HG03196 (cell line): ENCODE measurements around the gene CELF1.

ENCODE experiments used
- ATAC-seq: cut with Tn5 transposase; IDR thresholded peaks from one replicate; pipeline ENCODE4 v1.9.1; 2021; ENCODE audit not compliant: unreplicated experiment

CELF1 gene

DNA sequence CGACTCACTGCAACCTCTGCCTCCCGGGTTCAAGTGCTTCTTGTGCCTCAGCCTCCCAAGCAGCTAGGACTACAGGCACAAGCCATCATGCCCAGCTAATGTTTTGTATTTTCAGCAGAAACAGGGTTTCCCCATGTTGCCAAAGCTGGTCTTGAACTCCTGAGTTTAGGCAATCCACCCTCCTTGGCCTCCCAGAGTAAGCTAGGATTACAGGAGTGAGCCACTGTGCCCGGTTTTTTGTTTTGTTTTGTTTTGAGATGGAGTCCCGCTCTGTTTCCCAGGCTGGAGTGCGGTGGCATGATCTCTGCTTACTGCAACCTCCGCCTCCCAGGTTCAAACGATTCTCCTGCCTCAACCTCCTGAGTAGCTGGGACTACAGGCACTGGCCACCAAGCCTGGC lies 41.0 kb downstream of the CELF1 start:
- no peak for ATAC-seq

DNA sequence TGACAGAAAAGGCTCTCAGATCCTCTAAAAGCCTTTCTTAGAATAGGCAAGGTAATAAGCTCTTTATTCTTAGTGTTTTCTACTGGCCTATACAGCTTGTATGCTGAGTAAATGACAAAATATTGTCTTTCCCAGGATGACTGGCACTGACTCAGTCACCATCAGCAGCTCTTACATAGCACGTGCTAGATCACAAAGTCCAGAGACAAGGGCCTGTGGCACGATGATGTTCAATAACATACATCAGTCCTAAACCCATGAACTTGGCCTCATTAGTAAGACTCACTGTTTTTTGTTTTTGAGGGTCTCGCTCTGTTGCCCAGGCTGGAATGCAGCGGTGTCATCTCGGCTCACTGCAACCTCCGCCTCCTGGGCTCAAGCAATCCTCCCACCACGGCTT lies 42.7 kb downstream of the CELF1 start:
- no peak for ATAC-seq

DNA sequence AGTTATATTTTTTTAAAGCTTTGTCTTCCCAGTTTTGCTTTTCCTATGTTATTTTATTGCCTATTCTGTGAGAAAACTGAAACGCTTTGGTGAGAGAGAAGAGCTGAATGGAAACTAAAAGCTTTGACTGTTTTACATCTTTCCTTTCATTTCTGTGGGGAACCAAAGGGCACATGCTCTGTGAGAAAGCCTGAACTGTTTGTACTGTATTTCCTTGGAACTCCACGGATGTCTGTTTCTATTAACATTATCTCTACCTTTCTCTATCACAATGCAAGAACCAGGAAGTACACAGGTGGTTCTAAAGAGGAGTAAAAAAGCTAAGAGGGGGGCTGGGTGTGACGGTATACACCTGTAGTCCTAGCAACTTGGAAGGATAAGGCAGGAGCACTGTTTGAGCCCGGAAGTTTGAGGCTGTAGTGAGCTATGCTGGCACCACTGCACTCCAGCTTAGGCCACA lies 43.8 kb downstream of the CELF1 start:
- ATAC-seq = no peak

DNA sequence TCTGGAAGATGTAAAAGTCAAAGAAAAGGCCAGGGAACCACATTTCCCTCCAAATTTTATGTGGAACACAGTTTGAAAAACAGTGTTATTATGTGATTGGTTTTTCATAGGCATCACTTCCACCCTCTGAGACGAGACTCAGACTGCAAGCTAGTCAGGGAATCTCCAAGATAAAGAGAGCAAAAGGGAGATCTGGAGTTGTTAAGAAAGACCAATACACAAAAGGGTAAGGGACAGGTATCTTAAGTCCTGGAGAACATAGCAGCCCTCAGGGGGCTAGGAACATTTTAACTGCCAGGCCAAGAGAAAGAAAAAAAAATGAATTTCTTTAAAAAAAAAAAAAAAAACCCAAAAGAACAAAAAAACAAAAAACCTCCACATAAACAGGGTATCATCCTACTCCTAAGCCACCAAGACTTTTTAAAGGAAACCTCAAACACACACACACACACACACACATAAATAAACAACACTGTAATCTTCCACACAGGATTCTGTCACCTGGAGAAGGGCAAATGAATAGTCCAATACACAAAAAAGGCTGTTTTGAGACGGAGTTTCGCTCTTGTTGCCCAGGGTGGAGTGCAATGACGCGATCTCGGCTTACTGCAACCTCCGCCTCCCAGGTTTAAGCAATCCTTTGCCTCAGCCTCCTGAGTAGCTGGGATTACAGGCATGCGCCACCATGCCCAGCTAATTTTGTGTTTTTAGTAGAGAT lies 44.5 kb downstream of the CELF1 start:
- no peak for ATAC-seq

DNA sequence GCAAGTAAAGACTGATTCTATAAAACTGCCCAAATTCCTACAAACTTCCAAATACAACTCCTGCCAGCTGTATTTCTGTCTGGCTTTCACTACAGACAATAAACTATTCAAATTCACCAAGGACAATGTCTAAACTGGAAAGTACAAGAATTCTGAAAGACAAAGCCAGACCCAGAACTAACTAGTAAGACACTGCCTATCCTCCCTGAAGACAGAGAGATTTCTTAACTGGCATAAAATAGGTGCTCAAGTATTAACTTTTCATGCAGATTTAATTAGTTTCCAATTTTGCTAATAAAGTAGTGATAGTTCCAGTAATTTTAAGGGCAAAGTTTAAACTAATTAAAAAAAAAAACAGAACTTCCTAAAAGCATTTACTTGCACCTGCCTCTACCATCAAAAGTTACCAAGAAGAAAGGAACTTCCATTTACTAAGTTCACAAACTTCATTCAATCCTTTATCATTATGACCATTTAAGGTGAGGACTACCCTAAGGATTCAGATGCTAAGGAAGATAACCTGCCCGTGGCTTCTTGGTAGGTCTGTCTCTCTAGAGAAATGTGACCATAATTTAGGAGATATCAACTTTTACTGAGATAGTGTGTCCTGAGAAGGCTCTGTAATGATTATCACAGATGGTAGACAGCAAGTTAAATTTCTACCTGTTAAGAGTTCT lies 45.2 kb downstream of the CELF1 start:
- ATAC-seq = no peak

DNA sequence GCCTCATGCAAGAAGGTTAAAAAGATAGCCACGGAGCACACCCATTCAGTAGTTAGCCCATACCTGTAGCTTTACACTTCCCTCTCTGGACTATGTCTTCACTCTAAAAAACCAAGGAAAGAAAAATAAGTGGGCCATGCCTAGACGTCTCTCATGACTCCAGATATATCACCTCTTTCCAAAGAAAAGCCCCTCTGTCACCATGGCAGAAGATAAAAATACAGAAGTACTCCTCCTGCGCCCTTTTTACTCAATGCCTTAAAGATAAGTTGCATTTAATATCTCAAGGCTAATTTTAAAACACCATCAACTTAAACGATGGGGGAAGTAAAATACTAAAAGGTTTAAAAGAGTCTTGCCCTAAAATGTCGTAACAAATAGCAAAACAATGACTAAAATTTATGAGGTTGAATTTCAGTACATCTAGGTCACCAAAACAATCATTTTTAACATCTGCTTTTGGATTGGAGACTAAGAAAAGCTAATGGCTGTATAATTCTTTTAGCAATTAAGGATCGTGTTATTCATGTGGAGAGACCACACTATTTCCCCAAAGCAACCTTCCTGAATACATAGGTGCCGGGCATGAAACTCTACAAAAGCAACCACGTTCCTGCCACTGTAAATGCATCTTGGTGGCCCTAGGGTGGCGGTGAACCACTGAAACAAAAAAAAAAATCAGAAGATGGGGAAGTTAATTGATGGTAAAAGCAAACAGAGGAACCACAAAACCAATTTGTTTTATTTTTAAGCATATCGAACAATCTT lies 46.0 kb downstream of the CELF1 start:
- no peak for ATAC-seq

DNA sequence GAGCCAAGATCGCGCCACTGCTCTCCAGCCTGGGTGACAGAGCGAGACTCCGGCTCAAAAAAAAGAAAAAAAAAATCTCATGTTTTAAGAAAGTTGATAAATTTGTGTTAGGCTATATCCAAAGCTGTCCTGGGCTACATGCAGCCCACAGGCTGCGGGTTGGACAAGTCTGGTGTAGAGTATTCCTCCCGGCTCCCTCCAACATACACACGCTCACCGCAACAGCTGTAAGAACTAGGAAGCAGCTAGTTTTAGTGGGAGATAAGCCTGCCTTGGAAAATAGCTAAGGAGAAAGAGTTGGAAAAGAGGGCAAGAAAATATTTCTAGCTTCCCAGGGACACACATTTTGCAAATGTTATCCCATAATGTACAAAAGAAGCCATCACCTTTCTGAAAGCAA lies 46.6 kb downstream of the CELF1 start:
- ATAC-seq = no peak

DNA sequence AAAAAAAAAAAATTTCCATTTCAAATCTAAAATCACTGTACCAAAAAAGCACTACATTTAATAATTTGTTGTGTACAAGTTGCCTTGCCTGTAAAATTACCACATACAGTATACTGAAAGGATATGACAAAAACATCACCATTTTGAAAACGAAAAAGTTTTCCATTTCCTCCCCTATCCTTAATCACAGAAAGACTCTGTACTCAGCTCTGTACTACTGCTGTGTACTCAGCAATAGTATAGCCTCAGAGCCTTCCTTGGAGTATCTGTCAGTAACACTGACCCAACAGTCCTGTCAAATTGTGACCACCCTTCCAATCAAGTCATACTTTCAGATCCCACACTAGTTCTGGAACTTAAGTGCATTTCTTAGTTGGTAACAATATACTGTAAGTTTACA lies 48.0 kb downstream of the CELF1 start:
- ATAC-seq = no peak

DNA sequence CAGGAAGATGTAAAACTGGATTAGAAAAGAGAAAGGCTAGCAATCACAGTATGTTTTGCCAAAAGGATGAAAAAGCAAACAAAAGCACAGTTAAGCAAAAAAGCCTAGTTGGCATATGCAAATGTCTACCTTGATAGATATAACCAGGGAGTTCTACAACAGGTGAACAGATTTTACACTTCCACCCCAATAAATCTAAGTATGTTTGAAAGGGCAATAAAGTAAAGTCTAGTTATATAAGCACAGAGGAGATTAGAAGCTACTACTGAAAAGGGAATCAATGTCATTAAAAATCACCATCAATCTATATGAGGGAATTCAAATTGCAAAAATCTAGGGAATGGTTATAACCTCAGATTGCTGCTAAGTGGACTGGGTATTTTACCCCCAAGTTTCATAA lies 49.7 kb downstream of the CELF1 start:
- no peak for ATAC-seq

DNA sequence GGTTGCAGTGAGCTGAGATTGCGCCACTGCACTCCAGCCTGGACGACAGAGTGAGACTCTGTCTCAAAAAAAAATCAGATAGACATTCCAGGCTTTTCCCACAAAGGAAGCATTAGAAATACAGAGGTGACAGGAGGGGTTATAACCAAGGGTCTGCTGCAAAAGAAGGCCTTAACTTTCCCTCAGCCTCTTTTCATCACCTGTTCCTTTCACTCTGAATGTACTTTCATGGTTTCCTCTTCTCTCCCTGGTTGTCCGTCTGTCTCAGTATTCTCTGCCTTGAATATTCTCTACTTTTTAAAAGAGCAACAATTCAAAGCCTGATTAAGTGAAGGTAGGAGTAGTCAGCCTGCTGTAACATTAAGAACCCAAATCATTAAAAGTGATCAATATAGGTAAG lies 50.2 kb downstream of the CELF1 start:
- ATAC-seq = no peak

DNA sequence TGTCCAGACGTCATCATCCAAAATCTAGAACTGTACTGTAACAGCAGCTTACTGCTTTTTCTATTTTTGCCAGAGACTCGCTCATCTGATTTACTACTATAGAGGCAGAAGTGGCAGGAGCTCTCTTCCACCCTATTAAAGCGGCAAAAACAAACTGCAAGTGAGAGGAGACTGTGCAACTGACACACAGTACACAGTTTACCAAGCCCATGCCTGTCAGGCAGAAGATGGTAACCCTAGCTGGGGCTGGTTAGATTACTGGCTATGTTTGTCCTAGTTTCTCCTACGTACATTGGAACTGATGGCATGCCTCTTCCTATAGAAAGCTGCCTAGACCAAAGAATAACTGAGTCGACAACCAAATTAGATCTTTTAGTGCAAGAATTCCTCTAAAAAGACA lies 51.8 kb downstream of the CELF1 start:
- ATAC-seq = no peak

DNA sequence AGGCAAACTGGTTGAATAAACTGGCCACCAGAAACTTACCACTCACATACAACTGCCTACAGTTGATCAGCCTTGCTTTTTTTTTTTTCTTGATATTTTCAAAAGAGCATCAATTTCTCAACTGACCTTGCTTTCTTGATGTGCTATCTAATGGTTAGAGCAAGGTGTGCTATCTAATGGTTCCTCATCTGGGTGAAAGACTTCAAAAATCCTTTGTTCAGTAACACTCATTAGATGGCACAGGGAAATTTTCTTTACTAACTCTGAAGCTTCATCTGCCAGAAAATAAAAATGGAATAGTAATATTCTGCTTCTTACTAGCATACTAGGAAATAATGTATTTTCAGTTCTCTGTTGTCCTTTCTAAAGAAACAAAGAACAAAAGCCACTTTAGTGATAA lies 52.8 kb downstream of the CELF1 start:
- no peak for ATAC-seq

DNA sequence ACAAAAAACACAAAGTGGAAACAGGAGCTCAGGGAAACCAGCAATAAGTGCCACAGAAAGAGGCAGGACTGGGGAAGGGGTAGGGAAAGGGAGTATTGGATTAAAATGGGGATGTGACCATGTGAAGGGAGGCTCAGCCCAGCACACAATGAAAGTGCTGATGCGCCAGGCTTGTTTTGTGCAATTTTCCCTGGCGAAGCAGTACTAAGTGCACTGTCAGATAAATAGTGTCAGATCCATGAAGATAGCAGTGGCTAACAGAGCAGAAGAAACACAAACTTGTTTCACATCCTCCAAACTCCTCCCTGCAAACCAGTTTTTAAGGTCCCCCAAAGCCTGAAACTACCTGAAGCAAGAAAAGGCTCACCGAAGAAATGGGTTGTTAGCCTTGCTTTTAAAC lies 53.3 kb downstream of the CELF1 start:
- no peak for ATAC-seq

DNA sequence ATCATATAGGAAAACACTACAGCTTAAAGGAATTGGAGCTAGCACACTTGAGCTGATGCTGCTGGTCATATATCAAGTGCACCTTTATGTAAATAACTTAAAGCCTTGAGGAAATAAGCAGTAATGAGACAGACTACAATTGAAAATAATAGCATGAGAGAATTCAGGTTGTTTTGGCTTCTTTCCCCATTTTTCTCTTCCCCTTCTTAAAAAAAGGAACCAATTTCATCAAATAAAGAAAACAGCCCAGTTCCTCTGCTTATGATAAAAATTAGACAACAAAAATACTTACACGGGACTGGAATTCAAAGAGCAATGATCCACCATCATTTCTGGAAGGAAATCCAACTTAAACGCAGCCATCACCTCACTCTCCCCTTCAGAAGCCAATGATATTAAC lies 53.8 kb downstream of the CELF1 start:
- no peak for ATAC-seq

DNA sequence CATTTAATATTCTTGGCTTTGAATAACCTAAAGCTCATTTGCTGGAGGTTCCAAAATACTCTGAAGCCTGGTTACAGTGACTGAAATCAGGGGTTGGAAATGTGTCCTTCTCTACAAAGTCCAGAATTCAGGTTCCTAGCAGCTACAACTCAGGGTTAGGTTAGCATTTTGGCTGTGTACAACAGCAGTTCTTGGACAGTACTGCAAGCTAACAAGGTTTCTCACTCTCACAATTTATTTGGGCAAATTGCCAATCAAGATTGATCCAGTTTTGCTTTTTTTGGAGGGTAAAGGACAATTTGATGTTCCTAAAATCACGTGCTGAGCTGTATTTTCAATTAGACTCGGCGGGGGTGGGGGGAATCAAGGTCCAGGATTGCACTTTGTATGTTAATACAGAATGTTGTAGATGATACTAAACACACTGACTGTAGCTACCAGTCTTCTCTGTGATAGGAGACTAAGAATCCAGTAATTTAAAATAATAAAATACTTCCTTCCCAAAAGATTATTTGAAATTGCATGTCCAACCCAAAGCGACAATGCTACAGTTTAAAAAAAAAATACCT lies 54.3 kb downstream of the CELF1 start:
- ATAC-seq = no peak

DNA sequence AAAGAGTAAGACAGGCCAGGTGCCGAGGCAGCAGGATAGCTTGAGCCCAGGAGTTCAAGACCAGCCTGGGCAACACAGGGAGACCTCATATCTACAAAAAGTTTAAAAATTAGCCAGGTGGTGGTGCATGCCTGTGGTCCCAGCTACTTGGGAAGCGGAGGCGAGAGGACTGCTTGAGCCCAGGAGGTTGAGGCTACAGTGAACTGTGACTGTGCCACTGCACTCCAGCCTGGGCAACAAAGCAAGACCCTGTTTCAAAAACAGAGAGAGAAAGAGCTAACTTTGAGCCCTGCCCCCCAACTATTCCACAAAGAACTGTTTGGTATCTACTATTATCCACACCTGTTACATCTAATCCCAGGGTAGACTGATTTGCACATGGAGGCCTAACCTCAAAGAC lies 54.8 kb downstream of the CELF1 start:
- no peak for ATAC-seq

DNA sequence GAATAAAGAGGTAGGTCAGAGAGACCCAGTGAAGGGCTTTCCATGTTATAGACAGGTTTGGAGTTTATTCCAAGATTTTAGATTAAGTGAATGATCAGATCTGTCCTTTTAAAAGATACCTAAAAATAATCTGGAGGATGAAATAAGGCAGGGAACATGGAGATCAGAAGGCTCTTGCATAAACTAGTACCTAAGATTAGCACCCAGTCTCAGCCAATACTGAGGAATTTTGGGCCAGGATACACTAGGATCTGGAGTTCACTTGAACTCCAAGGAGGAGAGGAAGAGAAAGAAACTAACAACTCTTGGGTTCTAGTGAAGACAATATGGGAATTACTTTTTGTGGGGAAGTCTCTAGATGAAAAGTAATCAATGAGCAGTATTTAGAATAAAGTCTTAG lies 56.1 kb downstream of the CELF1 start:
- ATAC-seq = no peak

DNA sequence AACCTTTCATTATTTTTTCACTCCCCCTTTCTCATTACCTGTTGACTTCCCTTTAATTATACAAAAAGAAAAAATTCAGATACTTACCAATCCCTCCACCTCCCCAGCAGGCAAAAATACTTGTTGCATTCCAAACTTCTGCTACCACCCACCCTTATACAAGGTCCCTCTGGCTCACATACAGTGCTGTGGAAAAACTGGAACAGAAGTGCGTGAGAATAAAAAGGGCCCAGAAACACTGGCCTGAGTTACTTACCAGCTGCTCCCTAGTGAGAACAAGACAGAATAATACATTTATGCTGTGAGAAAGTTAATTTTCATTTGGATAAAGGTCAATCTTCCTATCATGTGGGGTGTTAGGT lies 57.1 kb downstream of the CELF1 start:
- ATAC-seq = no peak

DNA sequence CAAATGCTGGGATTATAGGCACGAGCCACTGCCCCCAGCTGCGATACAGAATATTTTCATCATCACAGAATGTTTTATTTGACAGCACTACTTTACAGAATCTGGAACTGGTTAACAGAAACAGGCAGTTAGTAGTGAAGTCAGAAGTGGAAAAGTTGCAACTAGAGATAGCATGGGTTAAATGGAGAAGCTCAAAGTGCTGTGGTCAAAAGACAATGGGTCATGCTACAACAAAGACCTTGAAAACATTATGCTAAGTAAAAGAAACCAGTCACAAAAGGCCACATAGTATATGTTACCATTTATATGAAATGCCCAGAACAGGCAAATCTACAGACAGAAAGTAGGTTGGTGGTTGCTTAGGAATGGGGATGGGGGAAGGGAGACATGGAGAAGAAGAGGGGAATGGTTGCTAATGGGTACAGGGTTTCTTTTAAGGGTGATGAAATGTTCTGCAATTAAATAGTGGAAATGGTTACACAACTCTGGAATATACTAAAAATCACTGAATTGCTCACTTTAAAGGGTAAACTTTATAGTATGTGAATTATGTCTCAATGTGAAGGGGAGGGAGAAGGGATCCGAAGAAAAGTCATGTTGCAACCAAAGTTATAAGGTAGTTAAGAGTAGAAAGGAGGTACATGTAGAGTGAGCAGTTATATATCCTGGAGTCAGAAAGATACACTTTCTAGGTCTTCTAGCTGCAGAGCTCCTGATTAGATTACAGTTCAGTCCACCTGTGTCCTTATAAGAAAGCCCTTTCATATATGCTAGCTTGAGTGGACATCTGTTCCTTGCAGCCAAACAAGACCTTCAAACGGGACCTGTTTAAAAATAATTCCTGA lies 57.7 kb downstream of the CELF1 start:
- ATAC-seq = no peak

DNA sequence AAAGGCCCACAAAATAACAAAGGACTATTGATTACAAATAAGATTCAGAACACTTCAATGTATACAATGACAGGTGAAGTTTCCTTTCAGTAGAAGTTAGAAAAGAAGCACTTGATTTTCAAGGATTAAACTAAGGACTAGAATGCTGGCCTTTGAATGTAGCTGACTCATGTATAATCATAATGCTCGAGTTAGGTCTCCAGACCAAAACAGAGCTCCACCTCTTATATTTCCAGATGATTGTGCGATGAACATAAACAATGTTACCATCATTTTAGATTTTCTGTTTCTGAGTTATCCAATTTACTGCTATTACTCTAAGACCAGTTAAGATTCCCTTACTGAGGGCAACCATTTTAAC lies 63.6 kb downstream of the CELF1 start:
- ATAC-seq = no peak
